Activated naive CD8-positive, alpha-beta T cell treated with anti-CD3 and anti-CD28 coated beads for 36 hours (primary cell): ENCODE results near the gene CCDC142. TPM values are rescaled to one million over a fixed set of nuclear protein-coding genes. Genes with fewer than 3 reads are reported as not detected.

ENCODE experiments used
- DNase-seq: peaks from one replicate; pipeline ENCODE4 v3.0.0; 2021
- H3K27ac Mint-ChIP-seq: one replicate; pipeline ENCODE4 v1.8.0; 2022; ENCODE audit warnings: mild to moderate bottlenecking, moderate library complexity, mixed read lengths
- H3K27me3 Mint-ChIP-seq: one replicate; pipeline ENCODE4 v1.8.0; 2022; ENCODE audit warnings: mild to moderate bottlenecking, mixed read lengths
- H3K36me3 Mint-ChIP-seq: one replicate; pipeline ENCODE4 v1.8.0; 2021; ENCODE audit warnings: mild to moderate bottlenecking, mixed read lengths
- H3K4me1 Mint-ChIP-seq: one replicate; pipeline ENCODE4 v1.8.0; 2021; ENCODE audit warnings: mixed read lengths
- H3K4me3 Mint-ChIP-seq: one replicate; pipeline ENCODE4 v1.8.0; 2022; ENCODE audit warnings: mild to moderate bottlenecking, moderate library complexity, mixed read lengths
- H3K9me3 Mint-ChIP-seq: one replicate; pipeline ENCODE4 v1.8.0; 2022; ENCODE audit warnings: mixed read lengths
- total RNA-seq, 2 experiments: library from RNA; stranded (reverse); gene quantifications; one replicate each; pipeline ENCODE4 v1.2.3, GENCODE V29; 2021

CCDC142 gene
- total RNA-seq, 2 experiments from 2014 or later = 8.0 to 11.8 TPM

- no peak for DNase-seq
- H3K27ac Mint-ChIP-seq = no peak overlapping the region
- H3K4me3 Mint-ChIP-seq = no peak overlapping the region
- peaks cover 14% of the 10 kb centered on the region for H3K27me3 Mint-ChIP-seq
- H3K36me3 Mint-ChIP-seq = peaks cover 41% of the 10 kb centered on the region
- peaks cover 2% of the 10 kb centered on the region for H3K9me3 Mint-ChIP-seq
- H3K4me1 Mint-ChIP-seq = peaks cover 19% of the 10 kb centered on the region
Observed at GRCh38 chr2:74524005-74524404, 41.2 kb upstream of the CCDC142 start.

- no peak for DNase-seq
- Mint-ChIP-seq H3K9me3 (peaks cover 2% of the 10 kb centered on the region), H3K4me3 (no peak overlapping the region), H3K27me3 (peaks cover 29% of the 10 kb centered on the region), H3K4me1 (peaks cover 8% of the 10 kb centered on the region), H3K27ac (no peak overlapping the region), H3K36me3 (peaks cover 27% of the 10 kb centered on the region)
Observed at GRCh38 chr2:74522516-74522915, 39.7 kb upstream of the CCDC142 start.

- H3K4me3 Mint-ChIP-seq = peak overlapping the region; percentile 46
- H3K9me3 Mint-ChIP-seq = peaks cover 2% of the 10 kb centered on the region
- peaks cover 14% of the 10 kb centered on the region for H3K36me3 Mint-ChIP-seq
- DNase-seq = no peak
- H3K4me1 Mint-ChIP-seq = peaks cover 5% of the 10 kb centered on the region
- peaks cover 80% of the 10 kb centered on the region for H3K27me3 Mint-ChIP-seq
- no peak overlapping the region for H3K27ac Mint-ChIP-seq
Observed at GRCh38 chr2:74516650-74517049, 33.9 kb upstream of the CCDC142 start.

- H3K36me3 Mint-ChIP-seq = peaks cover 14% of the 10 kb centered on the region
- H3K9me3 Mint-ChIP-seq = peaks cover 2% of the 10 kb centered on the region
- peaks cover 7% of the 10 kb centered on the region for H3K4me1 Mint-ChIP-seq
- peak; percentile 73 for DNase-seq
- no peak overlapping the region for H3K27ac Mint-ChIP-seq
- H3K27me3 Mint-ChIP-seq = peaks cover 85% of the 10 kb centered on the region
- peak overlapping the region; percentile 46 for H3K4me3 Mint-ChIP-seq
Observed at GRCh38 chr2:74515981-74516633, 33.3 kb upstream of the CCDC142 start.

GRCh38 chr2:74515271-74515980 lies 32.6 kb upstream of the CCDC142 start:
- H3K4me1 Mint-ChIP-seq = peaks cover 7% of the 10 kb centered on the region
- peaks cover 2% of the 10 kb centered on the region for H3K9me3 Mint-ChIP-seq
- peaks cover 14% of the 10 kb centered on the region for H3K36me3 Mint-ChIP-seq
- H3K27ac Mint-ChIP-seq = no peak overlapping the region
- DNase-seq = no peak
- H3K4me3 Mint-ChIP-seq = peak overlapping the region; percentile 45
- H3K27me3 Mint-ChIP-seq = peaks cover 84% of the 10 kb centered on the region

- Mint-ChIP-seq H3K9me3 (peaks cover 2% of the 10 kb centered on the region), H3K27ac (no peak within 1 kb of the TSS), H3K4me3 (peak within 1 kb of the TSS; percentile 45), H3K27me3 (peaks cover 81% of the 10 kb centered on the region), H3K36me3 (peaks cover 10% of the 10 kb centered on the region), H3K4me1 (peaks cover 9% of the 10 kb centered on the region)
- DNase-seq = no peak
Observed at GRCh38 chr2:74514368-74515270, 31.8 kb upstream of the CCDC142 start, which contains the start of gene TLX2. Gene TLX2 (plus strand): TSS chr2:74514450. CDS start chr2:74514807, 357 bp downstream.

- no peak for DNase-seq
- Mint-ChIP-seq H3K27ac (no peak overlapping the region), H3K9me3 (peaks cover 2% of the 10 kb centered on the region), H3K4me1 (peaks cover 10% of the 10 kb centered on the region), H3K36me3 (peaks cover 10% of the 10 kb centered on the region), H3K4me3 (no peak overlapping the region), H3K27me3 (peaks cover 76% of the 10 kb centered on the region)
Observed at GRCh38 chr2:74513605-74514367, 31.0 kb upstream of the CCDC142 start.

- Mint-ChIP-seq H3K27me3 (peaks cover 68% of the 10 kb centered on the region), H3K27ac (no peak overlapping the region), H3K9me3 (peaks cover 2% of the 10 kb centered on the region), H3K4me1 (peaks cover 16% of the 10 kb centered on the region), H3K36me3 (peaks cover 10% of the 10 kb centered on the region), H3K4me3 (no peak overlapping the region)
- no peak for DNase-seq
Observed at GRCh38 chr2:74512744-74513604, 30.2 kb upstream of the CCDC142 start.

GRCh38 chr2:74511104-74511989 lies 28.5 kb upstream of the CCDC142 start:
- peaks cover under 1% of the 10 kb centered on the region for H3K9me3 Mint-ChIP-seq
- H3K27me3 Mint-ChIP-seq = peaks cover 59% of the 10 kb centered on the region
- no peak for DNase-seq
- H3K27ac Mint-ChIP-seq = no peak overlapping the region
- H3K36me3 Mint-ChIP-seq = peaks cover 7% of the 10 kb centered on the region
- no peak overlapping the region for H3K4me3 Mint-ChIP-seq
- peaks cover 23% of the 10 kb centered on the region for H3K4me1 Mint-ChIP-seq

GRCh38 chr2:74510272-74510671 lies 27.5 kb upstream of the CCDC142 start:
- Mint-ChIP-seq H3K9me3 (no peaks in the 10 kb centered on the region), H3K27ac (no peak overlapping the region), H3K27me3 (peaks cover 50% of the 10 kb centered on the region), H3K4me1 (peaks cover 27% of the 10 kb centered on the region), H3K36me3 (peaks cover 13% of the 10 kb centered on the region), H3K4me3 (no peak overlapping the region)
- no peak for DNase-seq

GRCh38 chr2:74507926-74508520 lies 25.2 kb upstream of the CCDC142 start:
- peak overlapping the region; percentile 96 for H3K27ac Mint-ChIP-seq
- H3K9me3 Mint-ChIP-seq = no peaks in the 10 kb centered on the region
- H3K36me3 Mint-ChIP-seq = peaks cover 26% of the 10 kb centered on the region
- H3K4me1 Mint-ChIP-seq = peaks cover 28% of the 10 kb centered on the region
- peaks cover 59% of the 10 kb centered on the region for H3K27me3 Mint-ChIP-seq
- H3K4me3 Mint-ChIP-seq = peak overlapping the region; percentile 96
- no peak for DNase-seq

- Mint-ChIP-seq H3K27ac (peak within 1 kb of the TSS; percentile 96), H3K27me3 (peaks cover 59% of the 10 kb centered on the region), H3K36me3 (peaks cover 26% of the 10 kb centered on the region), H3K4me1 (peaks cover 32% of the 10 kb centered on the region), H3K9me3 (no peaks in the 10 kb centered on the region), H3K4me3 (peak within 1 kb of the TSS; percentile 96)
- DNase-seq = peak; percentile 97
Observed at GRCh38 chr2:74507145-74507925, 24.5 kb upstream of the CCDC142 start, which contains the start of gene PCGF1. Gene PCGF1 (minus strand): TSS chr2:74507695. CDS start chr2:74507668, 27 bp downstream.
